ENCODE measurements around the gene TTI1.
A peak's percentile ranks its signal among the peaks of the same experiment; 100 is the strongest.

Gene TTI1

GRCh38 chr20:38055848-38056247, 22.6 kb upstream of the TTI1 start:
- DNase-seq (ENCODE audit: extremely low spot score, insufficient read length, low read depth) = no peak

GRCh38 chr20:38055294-38055693, 22.0 kb upstream of the TTI1 start:
- DNase-seq (ENCODE audit: extremely low spot score, insufficient read length, low read depth) = no peak
- no peak for FAIRE-seq

More at GRCh38 chr20:38055848-38056247, 22.6 kb upstream of the TTI1 start:
- no peak for FAIRE-seq

GRCh38 chr20:38054647-38055046, 21.4 kb upstream of the TTI1 start:
- FAIRE-seq (no peak), DNase-seq (ENCODE audit: extremely low spot score, insufficient read length, low read depth) (no peak)

GRCh38 chr20:38052870-38053269, 19.6 kb upstream of the TTI1 start:
- DNase-seq (ENCODE audit: extremely low spot score, insufficient read length, low read depth) (no peak), FAIRE-seq (no peak)

GRCh38 chr20:38050686-38051085, 17.4 kb upstream of the TTI1 start:
- FAIRE-seq = no peak
- no peak for DNase-seq (ENCODE audit: extremely low spot score, insufficient read length, low read depth)

GRCh38 chr20:38049800-38050199, 16.5 kb upstream of the TTI1 start:
- DNase-seq (ENCODE audit: extremely low spot score, insufficient read length, low read depth) (no peak), FAIRE-seq (no peak)

- no peak for FAIRE-seq
Observed at GRCh38 chr20:38046572-38046971, 13.3 kb upstream of the TTI1 start.

GRCh38 chr20:38044685-38045084, 11.4 kb upstream of the TTI1 start:
- FAIRE-seq = no peak
- no peak for DNase-seq (ENCODE audit: extremely low spot score, insufficient read length, low read depth)

More at GRCh38 chr20:38046572-38046971, 13.3 kb upstream of the TTI1 start:
- DNase-seq (ENCODE audit: extremely low spot score, insufficient read length, low read depth) = no peak

GRCh38 chr20:38043512-38044300, 10.4 kb upstream of the TTI1 start:
- FAIRE-seq = no peak
- no peak for DNase-seq (ENCODE audit: extremely low spot score, insufficient read length, low read depth)

GRCh38 chr20:38040276-38040675, 7.0 kb upstream of the TTI1 start:
- FAIRE-seq = no peak
- DNase-seq (ENCODE audit: extremely low spot score, insufficient read length, low read depth) = no peak

GRCh38 chr20:38036366-38036765, 3.1 kb upstream of the TTI1 start:
- no peak for DNase-seq (ENCODE audit: extremely low spot score, insufficient read length, low read depth)
- no peak for FAIRE-seq

GRCh38 chr20:38034961-38035360, 1.7 kb upstream of the TTI1 start:
- no peak for DNase-seq (ENCODE audit: extremely low spot score, insufficient read length, low read depth)
- FAIRE-seq = no peak

GRCh38 chr20:38034108-38034649, 923 bp upstream of the TTI1 start:
- no peak for DNase-seq (ENCODE audit: extremely low spot score, insufficient read length, low read depth)
- no peak for FAIRE-seq

GRCh38 chr20:38032585-38033329, 499 bp downstream of the TTI1 start:
- no peak for DNase-seq (ENCODE audit: extremely low spot score, insufficient read length, low read depth)
- no peak for FAIRE-seq

GRCh38 chr20:38031957-38032356, 1.3 kb downstream of the TTI1 start:
- DNase-seq (ENCODE audit: extremely low spot score, insufficient read length, low read depth) (no peak), FAIRE-seq (no peak)

- no peak for FAIRE-seq
- DNase-seq (ENCODE audit: extremely low spot score, insufficient read length, low read depth) = no peak
Observed at GRCh38 chr20:38029453-38029852, 3.8 kb downstream of the TTI1 start.

- no peak for DNase-seq (ENCODE audit: extremely low spot score, insufficient read length, low read depth)
- FAIRE-seq = no peak
Observed at GRCh38 chr20:38024496-38024895, 8.8 kb downstream of the TTI1 start.

GRCh38 chr20:38023181-38024001, 9.9 kb downstream of the TTI1 start:
- DNase-seq (ENCODE audit: extremely low spot score, insufficient read length, low read depth) (no peak), FAIRE-seq (peak; percentile 70)

- DNase-seq (ENCODE audit: extremely low spot score, insufficient read length, low read depth) (no peak), FAIRE-seq (no peak)
Observed at GRCh38 chr20:38021087-38021772, 12.0 kb downstream of the TTI1 start.

- no peak for DNase-seq (ENCODE audit: extremely low spot score, insufficient read length, low read depth)
- no peak for FAIRE-seq
Observed at GRCh38 chr20:38018385-38018784, 14.9 kb downstream of the TTI1 start.

Measured in GM18507 (cell line).